GM06990 (cell line): Measurements from ENCODE around the gene GNL1.

Experiments
- DNase-seq: peaks from one replicate; pipeline ENCODE4 v3.0.0-alpha.2; 2011; ENCODE audit not compliant: insufficient read length; ENCODE audit errors: extremely low read depth
- H3K27me3 ChIP-seq: replicated peaks from 2 replicates; pipeline ENCODE4 v1.6.0; 2011; ENCODE audit warnings: low read length; ENCODE audit not compliant: control insufficient read depth, insufficient read depth
- H3K36me3 ChIP-seq: 2 replicates; pipeline ENCODE4 v1.5.1; 2011; ENCODE audit warnings: low read length; ENCODE audit not compliant: control insufficient read depth, insufficient read depth
- H3K4me3 ChIP-seq: replicated peaks from 2 replicates; pipeline ENCODE4 v1.5.1; 2011; ENCODE audit warnings: low read depth, mild to moderate bottlenecking, control low read depth, low read length
- TF ChIP-seq, protein P1 (sequence below): IDR thresholded peaks from 2 replicates; pipeline ENCODE4 v1.5.1; 2011; ENCODE audit warnings: low read length, control low read depth, mild to moderate bottlenecking, inconsistent platforms; ENCODE audit not compliant: insufficient read depth, poor library complexity, severe bottlenecking

GNL1 gene

DNA sequence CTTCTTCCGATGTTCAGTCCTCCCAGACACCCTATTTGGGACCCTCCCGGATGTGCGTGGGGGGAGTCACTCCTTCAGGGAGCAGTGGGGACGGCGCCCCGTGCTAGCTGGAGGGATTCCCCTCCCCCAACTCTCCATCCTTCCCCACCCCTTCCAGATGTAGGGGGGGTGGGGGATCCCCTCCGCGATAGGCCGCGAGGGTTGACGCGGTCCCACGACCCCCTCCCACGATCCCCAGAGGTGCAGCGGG lies 548 bp downstream of the GNL1 start:
- TF ChIP-seq, protein P1, sequence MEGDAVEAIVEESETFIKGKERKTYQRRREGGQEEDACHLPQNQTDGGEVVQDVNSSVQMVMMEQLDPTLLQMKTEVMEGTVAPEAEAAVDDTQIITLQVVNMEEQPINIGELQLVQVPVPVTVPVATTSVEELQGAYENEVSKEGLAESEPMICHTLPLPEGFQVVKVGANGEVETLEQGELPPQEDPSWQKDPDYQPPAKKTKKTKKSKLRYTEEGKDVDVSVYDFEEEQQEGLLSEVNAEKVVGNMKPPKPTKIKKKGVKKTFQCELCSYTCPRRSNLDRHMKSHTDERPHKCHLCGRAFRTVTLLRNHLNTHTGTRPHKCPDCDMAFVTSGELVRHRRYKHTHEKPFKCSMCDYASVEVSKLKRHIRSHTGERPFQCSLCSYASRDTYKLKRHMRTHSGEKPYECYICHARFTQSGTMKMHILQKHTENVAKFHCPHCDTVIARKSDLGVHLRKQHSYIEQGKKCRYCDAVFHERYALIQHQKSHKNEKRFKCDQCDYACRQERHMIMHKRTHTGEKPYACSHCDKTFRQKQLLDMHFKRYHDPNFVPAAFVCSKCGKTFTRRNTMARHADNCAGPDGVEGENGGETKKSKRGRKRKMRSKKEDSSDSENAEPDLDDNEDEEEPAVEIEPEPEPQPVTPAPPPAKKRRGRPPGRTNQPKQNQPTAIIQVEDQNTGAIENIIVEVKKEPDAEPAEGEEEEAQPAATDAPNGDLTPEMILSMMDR, result no peak
- no peak for DNase-seq
- no peaks in the 10 kb centered on the region for H3K27me3 ChIP-seq
- peaks cover 13% of the 10 kb centered on the region for H3K36me3 ChIP-seq
- H3K4me3 ChIP-seq, result peak overlapping the region; percentile 99

DNA sequence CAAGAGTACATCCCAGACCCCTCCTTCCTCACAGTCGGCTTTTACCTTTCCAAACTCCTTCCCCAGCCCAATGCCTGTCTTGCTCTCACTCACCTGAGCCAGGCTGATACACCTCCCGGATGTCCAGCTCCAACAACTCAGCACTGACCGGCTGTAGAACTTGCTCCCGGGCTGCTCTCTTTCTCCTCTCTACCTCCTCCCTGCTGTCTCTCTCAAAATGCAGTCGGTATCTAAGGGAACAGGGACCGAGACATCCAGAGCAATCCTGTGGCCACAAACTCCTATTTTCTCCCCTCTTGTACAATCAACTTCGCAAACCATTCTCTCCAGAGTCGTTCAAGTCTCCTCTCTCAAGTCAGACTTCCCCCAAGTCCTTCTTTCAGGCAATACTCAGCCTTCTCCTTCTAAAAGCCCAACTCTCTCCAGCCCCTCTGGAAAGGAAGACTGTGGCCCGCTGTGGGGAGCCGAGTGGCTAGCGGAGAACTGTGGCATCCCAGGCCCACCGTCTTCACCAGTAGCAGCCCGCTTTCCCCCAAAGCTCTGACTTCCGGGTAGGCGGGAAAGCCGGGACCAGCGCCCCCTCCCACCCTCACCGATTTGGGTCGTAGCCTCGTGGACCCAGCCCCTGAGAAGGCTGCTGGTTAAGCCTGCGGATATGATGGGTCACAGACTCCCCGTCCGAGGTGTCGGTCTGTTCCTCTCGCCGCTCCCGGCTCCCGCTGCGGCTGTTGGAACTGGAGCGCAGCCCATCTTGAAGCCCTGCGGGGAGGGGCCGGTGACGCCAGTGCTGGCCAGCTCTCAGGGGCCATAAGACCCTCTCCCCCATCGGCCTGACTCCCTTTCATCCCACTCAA lies 1.1 kb downstream of the GNL1 start:
- peaks cover 13% of the 10 kb centered on the region for H3K36me3 ChIP-seq
- no peaks in the 10 kb centered on the region for H3K27me3 ChIP-seq
- no peak for DNase-seq
- TF ChIP-seq, protein P1, result no peak
- H3K4me3 ChIP-seq, result peak overlapping the region; percentile 99

DNA sequence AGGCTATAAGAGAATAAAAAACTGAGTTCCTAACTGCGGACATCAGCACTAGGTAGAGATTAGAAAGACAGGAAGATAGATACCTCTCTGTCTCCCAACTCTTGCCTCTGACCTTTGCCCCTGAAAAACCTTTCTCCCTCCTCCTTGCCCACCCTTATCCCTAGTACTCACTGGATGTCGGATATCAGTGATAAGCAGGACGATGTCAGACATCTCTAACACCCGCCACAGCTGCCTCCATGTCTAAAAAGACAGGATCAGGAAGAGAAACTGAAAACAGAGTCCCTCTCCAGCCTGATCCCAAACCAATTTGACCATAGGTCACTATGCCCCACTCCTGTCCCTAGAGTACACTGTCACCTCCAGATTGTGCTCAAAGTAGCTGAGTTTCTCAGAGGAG lies 1.9 kb downstream of the GNL1 start:
- Histone ChIP-seq H3K27me3 (no peaks in the 10 kb centered on the region), H3K4me3 (no peak overlapping the region), H3K36me3 (peaks cover 13% of the 10 kb centered on the region)
- DNase-seq, result no peak
- TF ChIP-seq, protein P1, result no peak

DNA sequence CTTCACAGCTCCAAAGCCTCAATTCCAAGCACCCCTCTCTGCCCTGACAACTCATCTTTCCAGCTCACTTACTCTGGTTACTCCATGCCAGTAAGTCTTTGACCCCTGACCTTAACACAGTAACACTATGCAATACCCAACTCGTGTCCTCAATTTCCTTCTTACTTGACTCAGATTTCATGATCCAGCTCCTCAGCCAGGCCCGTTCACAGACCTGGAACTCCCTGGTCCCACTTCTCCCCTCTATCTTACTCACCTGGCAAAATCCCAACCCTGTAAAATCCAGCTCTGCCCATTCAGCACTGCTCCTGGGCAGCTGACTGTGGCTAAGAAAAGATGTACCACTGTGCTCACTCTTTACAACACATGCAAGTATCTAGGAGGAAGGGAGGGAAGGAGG lies 7.9 kb downstream of the GNL1 start:
- H3K27me3 ChIP-seq, result no peaks in the 10 kb centered on the region
- H3K4me3 ChIP-seq, result no peak overlapping the region
- H3K36me3 ChIP-seq, result peaks cover 27% of the 10 kb centered on the region
- TF ChIP-seq, protein P1, result no peak
- no peak for DNase-seq

DNA sequence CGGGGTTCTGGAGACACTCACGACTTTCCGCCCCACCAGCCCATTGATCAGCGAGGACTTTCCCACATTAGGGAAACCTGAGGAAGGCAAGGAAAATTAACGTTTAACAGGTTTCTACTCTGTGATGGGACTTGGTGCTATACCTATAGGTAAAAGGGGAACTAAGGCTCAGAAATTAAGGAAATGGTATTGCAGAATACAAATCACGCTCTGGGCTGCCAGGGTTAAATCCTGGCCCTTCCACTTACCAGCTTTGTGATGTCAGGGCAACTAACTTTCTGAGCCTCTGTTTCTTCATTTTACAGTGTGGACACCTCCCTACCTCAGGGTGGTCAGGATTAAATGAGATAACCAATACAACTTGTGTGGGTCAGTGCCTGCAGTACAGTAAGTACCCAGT lies 8.8 kb downstream of the GNL1 start:
- TF ChIP-seq, protein P1, result no peak
- Histone ChIP-seq H3K27me3 (no peaks in the 10 kb centered on the region), H3K36me3 (peaks cover 24% of the 10 kb centered on the region), H3K4me3 (no peak overlapping the region)
- no peak for DNase-seq
